Activated CD4-positive, alpha-beta T cell treated with anti-CD3 and anti-CD28 coated beads for 1 hour (primary cell): ENCODE measurements around the gene NEU4.
"Not testable (repeated sequence)": the region's sequence is repeated elsewhere in the genome, so short reads cannot be mapped to it uniquely, and the experiment has no call there.

Source experiments
- DNase-seq: peaks from one replicate; pipeline ENCODE4 v3.0.0-alpha.2; 2020

NEU4 gene, protein sequence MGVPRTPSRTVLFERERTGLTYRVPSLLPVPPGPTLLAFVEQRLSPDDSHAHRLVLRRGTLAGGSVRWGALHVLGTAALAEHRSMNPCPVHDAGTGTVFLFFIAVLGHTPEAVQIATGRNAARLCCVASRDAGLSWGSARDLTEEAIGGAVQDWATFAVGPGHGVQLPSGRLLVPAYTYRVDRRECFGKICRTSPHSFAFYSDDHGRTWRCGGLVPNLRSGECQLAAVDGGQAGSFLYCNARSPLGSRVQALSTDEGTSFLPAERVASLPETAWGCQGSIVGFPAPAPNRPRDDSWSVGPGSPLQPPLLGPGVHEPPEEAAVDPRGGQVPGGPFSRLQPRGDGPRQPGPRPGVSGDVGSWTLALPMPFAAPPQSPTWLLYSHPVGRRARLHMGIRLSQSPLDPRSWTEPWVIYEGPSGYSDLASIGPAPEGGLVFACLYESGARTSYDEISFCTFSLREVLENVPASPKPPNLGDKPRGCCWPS

DNA sequence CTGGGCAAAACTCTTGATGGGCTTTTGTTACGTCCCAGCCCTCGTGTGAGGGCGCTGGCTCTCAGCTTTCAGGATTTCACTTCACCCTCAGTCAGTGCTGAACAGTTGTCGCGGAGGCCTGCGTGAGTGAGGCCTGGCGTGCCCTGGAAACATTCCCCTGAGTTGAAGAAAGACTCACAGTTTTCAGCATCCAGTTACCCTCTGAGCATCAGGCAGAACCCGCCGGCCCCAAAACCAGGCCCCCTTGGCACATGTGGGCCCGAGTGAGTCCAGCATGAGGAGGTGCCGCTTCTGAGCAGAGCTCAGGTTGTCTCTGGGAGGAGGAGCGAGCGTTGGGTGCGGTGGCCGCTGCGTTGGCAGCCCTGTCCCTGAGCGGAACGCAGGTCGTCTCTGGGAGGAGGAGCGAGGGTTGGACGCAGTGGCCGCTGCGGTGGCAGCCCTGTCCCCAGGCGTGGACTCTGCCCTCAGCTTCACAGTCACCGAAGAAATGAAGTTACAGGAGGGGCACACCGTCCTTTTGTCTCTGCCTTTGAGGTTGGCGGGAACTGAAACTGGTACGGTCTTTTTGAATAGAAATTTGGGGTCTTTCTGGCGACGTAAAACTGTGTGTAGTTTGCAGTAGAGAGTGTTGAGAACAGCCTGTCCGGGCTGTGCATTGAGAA, at the start of gene NEU4:
Gene NEU4 (plus strand): TSS at position 473 of the 662 bp plus-strand sequence. CDS start 5,292 bp downstream, outside the sequence.
- no peak for DNase-seq

DNA sequence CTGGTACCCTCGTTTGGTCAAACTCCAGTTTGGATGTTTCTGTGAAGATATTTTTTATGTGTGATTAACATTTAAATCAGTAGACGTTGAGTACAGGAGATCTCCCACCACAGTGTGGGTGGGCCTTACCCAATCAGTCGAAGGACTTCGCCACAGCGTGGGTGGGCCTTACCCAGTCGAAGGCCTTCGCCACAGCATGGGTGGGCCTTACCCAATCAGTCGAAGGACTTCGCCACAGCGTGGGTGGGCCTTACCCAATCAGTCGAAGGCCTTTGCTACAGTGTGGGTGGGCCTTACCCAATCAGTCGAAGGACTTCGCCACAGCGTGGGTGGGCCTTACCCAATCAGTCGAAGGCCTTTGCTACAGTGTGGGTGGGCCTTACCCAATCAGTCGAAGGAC, 49.1 kb upstream of the NEU4 start:
- DNase-seq: not testable (repeated sequence)

DNA sequence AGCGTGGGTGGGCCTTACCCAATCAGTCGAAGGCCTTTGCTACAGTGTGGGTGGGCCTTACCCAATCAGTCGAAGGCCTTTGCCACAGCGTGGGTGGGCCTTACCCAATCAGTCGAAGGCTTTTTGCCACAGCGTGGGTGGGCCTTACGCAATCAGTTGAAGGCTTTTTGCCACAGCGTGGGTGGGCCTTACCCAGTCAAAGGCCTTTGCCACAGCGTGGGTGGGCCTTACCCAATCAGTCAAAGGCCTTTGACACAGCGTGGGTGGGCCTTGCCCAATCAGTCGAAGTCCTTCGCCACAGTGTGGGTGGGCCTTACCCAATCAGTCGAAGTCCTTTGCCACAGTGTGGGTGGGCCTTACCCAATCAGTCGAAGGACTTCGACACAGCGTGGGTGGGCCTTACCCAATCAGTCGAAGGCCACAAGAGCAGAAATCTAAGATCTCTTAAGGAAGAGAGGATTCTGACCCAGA, 48.7 kb upstream of the NEU4 start:
- no peak for DNase-seq

DNA sequence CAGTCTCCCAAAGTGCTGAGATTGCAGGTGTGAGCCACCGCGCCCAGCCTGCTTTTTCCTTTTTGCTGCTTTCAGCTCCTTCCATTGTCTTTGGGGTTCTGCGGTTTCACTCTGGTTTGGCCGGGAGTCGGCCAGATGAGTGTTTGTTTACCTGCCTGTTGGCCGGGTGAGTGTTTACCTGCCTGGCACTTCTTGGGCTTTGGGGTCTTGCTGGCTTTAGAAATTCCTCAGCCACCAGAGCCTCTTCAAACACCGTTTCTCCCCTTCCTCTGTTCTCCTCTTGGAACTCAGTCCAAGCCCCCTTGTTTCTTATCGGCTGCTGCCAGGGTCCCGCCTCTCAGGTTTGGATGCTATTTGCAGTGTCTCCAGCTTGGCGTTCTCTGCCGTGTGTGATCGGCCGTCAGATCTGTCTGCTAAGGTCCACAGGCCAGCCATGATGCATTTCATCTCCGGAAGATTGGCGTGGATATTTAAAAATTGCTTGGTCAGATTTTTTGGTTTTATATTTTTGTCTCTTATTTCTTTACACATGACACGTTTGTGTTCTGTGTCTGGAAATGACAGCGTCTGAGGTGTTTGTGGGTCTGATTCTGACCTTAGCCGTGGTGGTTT, 46.6 kb upstream of the NEU4 start:
- no peak for DNase-seq

DNA sequence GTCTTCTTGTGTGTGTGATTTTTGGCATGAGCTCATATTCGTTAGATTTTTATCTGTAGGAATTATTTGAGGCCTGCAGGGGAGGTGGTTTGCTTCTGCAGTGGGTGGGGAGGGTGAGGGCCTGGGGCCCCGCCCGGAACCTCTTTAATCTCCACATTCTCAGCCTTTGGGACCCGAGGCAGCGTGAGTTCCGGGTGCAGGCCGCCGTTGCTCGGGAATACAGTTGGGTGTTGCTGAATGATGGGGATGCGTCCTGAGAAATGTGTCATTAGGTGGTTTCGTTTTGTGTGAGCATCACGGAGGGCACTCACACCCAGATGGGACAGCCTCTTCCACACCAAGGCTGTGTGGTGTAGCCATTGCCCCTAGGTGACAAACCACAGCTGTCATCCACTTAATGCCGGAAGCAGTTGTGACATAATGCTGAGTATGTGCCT, 46.0 kb upstream of the NEU4 start:
- DNase-seq: no peak

DNA sequence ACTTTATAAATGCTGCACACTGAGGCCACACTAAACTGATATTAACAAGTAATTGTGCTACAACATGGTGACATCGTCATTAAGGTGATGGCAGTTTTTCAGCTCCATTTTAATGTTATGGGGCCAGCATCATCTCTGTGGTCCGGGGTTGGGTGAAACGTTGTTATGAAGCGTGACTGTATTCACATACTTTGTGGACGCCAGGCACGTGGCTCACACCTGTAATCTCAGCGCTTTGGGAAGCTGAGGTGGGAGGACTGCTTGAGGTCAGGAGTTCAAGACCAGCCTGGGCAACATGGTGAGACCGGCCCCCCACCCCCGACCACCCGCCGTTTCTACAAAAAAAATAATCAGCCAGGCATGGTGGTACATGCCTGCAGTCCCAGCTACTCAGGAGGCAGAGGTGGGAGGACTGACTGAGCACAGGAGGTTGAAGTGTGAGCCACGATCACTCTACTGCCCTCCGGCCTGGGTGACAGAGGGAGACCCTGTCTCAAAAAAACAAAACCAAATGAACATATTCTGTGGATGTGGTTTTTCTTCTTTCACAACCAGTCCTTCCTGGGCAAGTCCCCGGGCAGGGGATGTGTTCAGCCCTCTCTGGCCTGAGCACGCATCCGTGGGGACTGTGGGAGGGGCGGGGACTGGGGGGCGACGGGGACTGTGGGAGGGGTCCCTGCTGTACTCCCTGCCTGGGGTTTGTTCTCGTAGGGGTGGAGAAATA, 45.3 kb upstream of the NEU4 start:
- no peak for DNase-seq

DNA sequence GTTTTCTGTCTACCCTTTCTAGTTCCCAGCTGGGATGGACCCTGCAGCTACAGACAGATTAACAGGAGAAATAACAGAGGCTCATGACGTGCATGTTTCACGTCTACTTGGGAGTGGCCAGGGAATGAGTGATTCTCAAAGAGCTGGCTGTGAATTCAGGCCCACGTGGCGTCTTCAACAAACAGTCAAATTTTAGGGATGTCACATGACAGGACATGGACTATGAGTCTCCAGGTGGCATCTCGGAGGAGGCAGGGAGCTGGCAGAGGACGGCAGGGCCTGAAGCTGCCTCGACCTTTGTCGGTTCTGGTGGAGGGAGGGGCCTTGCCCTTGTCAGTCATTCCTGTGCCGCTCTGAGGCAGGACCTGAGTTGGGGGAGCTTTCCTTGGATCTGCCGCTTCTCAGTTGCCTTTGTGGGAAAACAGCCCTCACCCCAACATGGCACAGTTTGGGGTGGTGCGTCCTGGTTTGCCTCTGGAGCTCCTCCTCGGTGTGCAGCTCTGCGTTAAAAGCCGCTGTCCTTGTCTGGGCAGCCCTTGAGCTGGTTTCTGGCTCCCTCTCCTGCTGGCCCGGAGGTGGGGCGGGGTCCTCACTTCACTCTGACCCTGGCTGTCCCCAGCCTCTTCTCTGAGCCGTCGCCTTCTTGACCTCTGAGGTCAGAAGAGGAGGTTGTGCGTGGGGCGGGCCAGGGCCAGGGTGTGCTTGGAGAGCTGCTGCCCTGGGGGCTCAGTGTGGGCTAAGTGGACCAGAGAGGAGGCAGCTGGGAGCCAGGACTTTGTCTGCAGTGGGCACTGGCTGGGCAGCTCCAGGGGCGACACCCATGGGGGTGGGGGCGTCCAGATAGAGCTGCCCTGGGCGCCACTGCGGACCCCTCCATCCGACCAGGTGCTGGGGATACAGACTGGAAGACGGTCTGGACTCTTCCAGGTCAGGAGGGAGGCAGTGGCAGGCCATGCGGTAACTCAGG, 44.4 kb upstream of the NEU4 start:
- DNase-seq: no peak

DNA sequence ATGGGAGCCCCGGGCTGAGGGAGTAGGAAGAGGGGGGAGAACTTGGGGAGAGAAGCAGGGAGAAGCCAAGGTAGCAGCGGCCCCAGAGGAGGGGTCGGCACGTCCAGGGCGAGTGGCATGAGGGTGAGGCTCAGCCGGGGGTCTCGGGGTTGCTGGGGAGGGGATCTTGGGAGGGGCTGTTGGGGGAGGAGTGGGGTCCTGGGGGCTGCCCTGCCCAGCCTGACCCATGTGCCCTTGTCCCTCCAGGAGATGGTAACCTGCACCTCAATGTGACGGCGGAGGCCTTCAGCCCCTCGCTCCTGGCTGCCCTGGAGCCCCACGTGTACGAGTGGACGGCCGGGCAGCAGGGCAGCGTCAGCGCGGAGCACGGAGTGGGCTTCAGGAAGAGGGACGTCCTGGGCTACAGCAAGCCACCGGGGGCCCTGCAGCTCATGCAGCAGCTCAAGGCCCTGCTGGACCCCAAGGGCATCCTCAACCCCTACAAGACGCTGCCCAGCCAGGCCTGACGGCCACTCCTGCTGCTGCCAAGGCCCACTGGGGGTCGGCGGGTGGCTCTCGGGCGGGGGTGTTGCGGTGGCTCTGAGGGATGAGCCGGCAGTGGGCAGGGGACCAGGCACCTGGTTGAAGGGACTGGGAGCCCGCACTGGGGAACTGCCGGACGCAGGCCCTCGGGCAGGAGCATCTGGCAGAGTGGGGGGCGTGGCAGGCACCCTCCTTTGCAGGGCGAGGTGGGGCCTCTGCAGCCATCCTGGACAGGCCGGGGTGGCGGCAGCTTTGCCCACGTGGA, 41.3 kb upstream of the NEU4 start:
- DNase-seq: no peak

DNA sequence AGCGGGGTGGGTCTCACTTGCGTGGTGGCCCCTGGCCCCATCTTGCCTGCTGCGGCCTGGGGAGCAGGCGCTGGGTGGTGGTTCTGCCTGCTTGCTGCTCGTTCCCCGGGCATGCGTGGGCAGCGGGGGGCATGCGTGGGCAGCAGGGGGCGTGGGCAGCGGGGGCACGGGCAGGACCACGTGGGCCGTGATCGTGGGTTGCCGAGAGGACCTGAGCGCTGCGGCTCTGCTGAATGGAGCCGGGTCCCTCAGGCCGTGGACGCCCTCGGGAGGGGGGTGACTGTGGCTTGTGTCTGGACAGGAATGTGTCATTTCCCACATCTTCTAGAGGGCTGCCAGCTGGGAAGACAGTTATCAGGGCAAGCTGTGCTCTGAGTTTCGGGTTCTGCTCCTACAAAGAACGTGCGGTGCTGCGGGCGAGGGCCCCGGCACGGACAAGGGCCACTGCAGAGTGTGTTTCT, 40.7 kb upstream of the NEU4 start:
- no peak for DNase-seq

DNA sequence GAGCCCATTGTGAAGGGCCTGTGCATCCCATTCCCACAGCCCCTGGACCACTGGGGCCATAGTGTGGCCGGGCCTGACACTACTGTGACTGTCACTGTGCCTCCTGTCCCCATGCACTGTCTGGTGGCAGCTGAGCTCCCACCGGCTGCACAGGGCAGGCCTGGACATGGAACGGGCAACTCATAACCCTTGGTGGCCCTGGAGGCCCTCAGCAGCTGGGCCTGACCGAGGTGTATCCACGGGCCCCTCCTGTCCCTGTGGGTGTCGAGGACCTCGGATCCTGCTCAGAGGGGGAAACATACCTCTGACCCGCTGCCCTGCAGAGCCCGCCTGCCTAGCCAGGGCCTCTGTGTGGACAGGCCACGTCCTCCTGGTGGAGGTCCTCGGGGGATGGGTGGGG, 40.1 kb upstream of the NEU4 start:
- no peak for DNase-seq

DNA sequence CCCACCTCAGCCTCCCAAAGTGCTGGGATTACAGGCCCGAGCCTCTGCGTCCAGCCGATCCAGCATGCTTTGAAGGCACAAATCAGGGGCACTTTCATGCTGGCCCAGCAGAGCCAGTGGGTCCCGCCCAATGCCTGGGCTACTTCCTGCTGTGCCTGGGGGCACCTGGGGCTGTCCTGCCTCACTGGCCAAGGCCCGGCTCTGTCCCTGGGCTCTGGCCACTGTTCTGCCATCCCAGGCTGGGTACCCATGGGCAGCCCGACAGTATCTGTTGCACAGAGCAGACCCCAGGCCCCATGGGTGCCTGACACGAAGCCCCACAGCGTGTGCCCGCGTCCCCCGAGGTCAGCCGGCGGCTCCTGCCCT, 39.2 kb upstream of the NEU4 start:
- no peak for DNase-seq

DNA sequence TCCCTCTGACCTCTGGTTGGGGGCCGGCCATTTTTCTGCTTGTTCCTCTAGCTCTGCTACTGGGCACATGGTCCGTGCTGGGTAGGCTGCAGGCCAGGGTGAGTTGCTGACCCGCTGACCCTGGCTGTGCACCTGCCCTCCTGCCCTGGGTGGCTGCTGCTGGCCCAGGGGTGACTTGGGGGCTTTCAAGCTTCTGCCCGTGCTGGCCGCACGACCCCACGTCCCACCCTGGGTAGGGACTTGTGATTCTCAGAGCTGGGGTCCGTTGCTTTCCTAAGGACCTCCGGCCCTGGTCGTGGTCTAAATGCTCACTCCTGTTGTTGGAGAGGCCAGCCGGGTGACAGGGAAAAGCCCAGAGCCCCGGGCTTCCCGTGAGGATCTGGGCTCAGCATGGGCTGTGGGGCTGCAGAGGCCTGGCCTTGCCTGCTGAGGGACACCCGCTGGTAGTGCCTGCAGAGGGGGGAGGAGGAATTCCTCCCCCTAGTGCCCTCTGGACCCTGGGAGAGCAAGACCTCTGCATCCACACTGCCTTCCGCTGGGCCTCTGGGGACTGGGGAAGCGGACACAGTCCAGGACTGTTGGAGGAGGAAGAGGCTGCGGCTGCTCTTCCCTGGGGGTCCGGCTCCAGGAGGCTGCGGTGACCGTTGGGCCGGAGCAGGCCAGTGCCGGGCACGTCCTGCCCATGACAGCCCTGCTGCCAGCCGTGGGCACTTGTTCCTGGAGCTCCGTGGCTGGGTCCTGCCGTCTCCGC, 38.6 kb upstream of the NEU4 start:
- DNase-seq: no peak

DNA sequence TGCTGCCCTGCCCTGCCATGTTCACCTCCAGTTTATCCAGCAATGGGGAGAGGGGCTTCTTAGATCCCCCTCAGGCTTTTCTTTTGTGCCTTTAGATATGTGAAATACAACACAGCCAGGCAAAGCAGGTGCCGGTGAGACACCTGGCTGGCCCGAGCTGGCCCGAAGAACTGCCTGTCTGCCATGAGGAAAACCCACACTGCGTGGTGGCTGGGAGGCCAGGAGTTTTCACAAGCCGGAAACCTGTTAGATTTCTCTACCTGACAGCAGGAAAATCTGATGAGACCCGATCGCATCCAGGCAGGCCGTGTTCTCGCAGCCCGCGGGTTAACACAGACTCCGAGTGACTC, 38.1 kb upstream of the NEU4 start:
- DNase-seq: no peak

DNA sequence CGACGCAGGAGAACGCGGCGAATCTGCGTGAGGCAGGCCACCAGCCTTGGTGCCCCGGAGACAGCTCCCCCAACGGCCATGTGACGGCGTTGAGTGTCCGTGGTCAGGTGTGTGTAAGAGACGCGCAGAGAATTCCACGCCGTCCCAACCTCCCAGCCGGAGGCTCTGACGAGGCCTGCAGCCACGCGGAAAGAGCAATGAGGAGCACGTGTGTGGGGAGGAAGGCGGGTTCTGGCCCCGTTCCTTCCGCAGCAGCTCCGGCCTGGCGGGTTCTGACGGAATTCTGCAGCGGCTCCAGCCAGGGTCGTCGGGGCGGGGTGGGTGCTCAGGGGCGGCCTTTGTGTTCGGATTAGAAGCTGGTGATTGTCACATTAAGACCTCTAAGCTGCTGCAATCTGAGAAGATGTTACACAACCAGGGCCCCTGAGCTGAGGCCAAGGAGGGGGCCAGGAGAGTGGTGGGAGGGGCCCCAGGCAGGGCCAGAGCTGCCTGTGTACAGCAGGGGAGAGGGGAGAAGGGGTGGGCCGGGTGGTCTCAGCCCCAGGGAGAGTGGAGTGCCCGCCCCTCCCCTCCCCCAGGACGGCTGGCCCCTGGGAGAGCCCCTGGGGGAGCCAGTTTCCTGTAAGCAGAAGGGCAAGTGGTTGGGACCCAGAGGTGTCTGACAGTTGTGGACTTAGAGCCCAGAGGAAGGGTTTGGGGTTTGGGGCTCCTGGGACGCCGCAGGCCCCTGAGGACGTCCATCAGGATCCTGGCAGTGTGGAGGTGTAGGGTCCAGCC, 37.5 kb upstream of the NEU4 start:
- no peak for DNase-seq

DNA sequence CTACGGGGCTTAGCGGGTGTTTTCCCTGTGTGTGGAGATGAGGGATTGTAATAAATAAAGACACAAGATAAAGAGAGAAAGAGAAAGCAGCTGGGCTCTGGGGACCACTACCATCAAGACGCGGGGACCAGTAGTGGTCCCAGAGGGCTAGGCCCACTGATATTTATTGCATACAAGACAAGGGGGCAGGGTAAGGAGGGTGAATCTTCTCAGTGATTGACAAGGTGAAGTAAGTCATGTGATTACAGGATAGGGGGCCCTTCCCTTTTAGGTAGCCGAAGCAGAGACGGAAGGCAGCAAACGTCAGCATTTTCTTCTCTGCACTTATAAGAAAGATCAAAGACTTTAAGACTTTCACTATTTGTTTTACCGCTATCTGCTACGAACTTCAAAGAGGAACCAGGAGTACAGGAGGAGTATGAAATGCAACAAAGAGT, 36.9 kb upstream of the NEU4 start:
- no peak for DNase-seq

DNA sequence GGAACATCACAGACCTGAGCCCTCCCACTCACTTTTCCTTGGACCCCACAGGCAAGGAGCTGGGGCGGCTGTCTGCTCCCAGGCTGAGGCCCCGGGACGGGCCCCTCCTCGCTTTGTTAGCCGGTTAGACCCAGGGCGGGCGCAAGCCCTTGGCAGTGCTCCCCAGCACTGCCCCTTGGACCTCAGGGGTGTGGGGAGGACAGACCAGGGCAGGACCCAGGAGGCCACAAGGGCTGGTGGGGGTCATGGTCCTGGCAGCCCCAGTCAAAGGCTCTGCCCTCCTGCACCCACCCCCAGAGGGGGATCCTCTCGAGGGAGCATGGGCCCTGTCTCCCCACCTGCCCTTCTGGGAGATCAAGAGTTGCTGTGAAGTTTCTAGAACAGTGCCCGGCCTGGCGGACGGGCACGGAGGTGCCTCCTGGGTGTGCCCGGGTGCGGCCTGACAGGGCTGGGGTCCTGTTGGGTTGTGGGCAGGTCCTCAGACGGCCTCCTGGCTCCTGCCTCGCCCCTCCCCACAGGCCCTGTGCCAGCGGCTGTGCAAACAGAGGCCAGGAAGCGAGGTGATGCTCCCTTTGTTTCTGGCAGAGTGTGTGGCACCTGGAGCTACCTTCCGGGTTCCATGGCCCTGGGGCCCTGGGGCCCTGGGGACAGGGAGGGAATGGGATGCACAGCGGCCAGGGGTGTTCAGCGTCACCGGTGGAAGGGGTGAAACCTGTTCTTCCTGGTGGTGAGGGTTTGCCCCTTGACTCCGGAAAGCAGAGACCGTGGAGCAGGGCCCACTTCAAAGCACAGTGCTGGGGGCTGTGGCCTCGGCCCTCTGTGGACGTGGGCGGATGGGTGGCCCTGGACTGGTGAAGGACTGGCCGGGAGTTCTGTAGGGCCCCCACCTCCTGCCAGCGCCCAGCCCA, 35.2 kb upstream of the NEU4 start:
- DNase-seq: no peak

DNA sequence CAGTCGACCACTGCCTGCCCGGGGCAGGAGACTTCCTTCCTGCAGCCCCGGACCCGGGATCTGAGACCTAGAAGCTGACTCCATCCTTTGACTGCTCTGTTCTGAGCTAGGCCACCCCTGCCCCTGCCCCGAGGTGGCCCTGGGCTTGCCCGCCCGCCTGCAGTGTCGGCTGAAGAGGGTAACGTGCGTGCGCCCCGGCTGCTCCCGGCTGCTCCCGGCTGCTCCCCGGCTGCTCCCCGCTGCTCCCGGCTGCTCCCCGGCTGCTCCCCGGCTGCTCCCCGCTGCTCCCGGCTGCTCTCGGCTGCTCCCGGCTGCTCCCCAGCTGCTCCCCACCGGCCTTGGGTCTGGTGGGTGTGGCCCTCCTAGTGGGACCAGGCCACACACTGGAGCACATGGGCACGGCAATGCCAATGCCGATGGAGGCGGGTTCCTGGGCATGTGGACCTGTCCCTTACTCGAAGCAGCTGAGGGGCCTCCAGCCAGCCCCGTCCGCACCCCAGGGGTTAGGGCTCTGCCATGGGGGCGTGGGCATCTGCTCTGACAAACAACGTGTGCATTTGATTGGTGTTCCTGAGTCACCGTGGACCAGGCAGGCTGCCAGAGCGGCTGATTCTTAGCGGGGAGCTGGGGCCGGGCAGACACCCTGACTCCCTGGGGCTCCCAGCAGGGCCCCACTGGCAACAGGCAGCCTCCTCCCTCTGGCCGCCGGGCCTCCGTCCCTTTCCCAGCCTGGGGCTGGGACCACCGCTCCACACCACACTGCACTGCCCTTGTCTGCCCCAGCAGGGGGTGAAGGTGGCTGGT, 34.4 kb upstream of the NEU4 start:
- DNase-seq: no peak
